ENCODE results near the gene TENM3.

GRCh38 chr4:182421753-182422152 is 178.6 kb downstream of the TENM3 start:
- TF ChIP-seq, protein P1, sequence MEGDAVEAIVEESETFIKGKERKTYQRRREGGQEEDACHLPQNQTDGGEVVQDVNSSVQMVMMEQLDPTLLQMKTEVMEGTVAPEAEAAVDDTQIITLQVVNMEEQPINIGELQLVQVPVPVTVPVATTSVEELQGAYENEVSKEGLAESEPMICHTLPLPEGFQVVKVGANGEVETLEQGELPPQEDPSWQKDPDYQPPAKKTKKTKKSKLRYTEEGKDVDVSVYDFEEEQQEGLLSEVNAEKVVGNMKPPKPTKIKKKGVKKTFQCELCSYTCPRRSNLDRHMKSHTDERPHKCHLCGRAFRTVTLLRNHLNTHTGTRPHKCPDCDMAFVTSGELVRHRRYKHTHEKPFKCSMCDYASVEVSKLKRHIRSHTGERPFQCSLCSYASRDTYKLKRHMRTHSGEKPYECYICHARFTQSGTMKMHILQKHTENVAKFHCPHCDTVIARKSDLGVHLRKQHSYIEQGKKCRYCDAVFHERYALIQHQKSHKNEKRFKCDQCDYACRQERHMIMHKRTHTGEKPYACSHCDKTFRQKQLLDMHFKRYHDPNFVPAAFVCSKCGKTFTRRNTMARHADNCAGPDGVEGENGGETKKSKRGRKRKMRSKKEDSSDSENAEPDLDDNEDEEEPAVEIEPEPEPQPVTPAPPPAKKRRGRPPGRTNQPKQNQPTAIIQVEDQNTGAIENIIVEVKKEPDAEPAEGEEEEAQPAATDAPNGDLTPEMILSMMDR (IDR thresholded peaks at IDR 0.05), result no peak
- no peak for TF ChIP-seq POLR2A (IDR thresholded peaks at IDR 0.05)

All from esophagus squamous epithelium (tissue), 4 donors.